ENCODE results near the gene SHH. TPM values are rescaled to one million over a fixed set of nuclear protein-coding genes. Genes with fewer than 3 reads are reported as not detected.

Gene SHH
- total and polyA plus RNA-seq, 2 experiments from 2014 or later = not detected

- TF ChIP-seq REST (IDR thresholded peaks at IDR 0.05; ENCODE audit: unreplicated experiment) (no peak), STAT1 (IDR thresholded peaks at IDR 0.05; ENCODE audit: unreplicated experiment) (no peak), EZH2 (IDR thresholded peaks at IDR 0.05; ENCODE audit: low read depth, unreplicated experiment) (no peak), CREB1 (CRISPR knock-in tag; IDR thresholded peaks at IDR 0.05; ENCODE audit: low read depth) (no peak), JUNB (IDR thresholded peaks at IDR 0.05; ENCODE audit: unreplicated experiment) (no peak), CTCF (conservative IDR thresholded peaks at IDR 0.05; ENCODE audit: low read depth in 2 of 2) (no peak), ZNF331 (CRISPR knock-in tag; IDR thresholded peaks at IDR 0.05; ENCODE audit: low read depth) (no peak), ETS1 (IDR thresholded peaks at IDR 0.05) (no peak), EZH2phosphoT487 (IDR thresholded peaks at IDR 0.05; ENCODE audit: unreplicated experiment) (no peak), NANOG (IDR thresholded peaks at IDR 0.05; ENCODE audit: borderline replicate concordance) (no peak)
Measured at GRCh38 chr7:155847821-155848435, 35.7 kb upstream of the SHH start (continued).

- no peak overlapping the region for H3K4me3 ChIP-seq
- H3K9me3 Mint-ChIP-seq = no peaks in the 10 kb centered on the region
- H3K4me2 ChIP-seq = no peak overlapping the region
- H3K79me2 ChIP-seq (replicated peaks; ENCODE audit: insufficient read depth) = no peaks in the 10 kb centered on the region
- no peaks in the 10 kb centered on the region for H3K36me3 ChIP-seq (ENCODE audit: insufficient read depth)
- no peak overlapping the region for H3K4me3 Mint-ChIP-seq
- no peaks in the 10 kb centered on the region for H3K36me3 Mint-ChIP-seq (ENCODE audit: low read depth)
- no peak overlapping the region for H3K27ac Mint-ChIP-seq
- no peaks in the 10 kb centered on the region for H3K9me2 ChIP-seq (ENCODE audit: insufficient read depth)
- no peaks in the 10 kb centered on the region for H3K4me1 Mint-ChIP-seq
- no peaks in the 10 kb centered on the region for H3F3A ChIP-seq (replicated peaks; ENCODE audit: low read depth)
- H3K27me3 ChIP-seq (ENCODE audit: insufficient read depth) = no peaks in the 10 kb centered on the region
- no peak overlapping the region for H3K27ac ChIP-seq (ENCODE audit: low read depth)
- H3K27me3 Mint-ChIP-seq (ENCODE audit: insufficient read depth, low read depth, poor library complexity) = no peaks in the 10 kb centered on the region
- H3K4me1 ChIP-seq (ENCODE audit: insufficient read depth) = no peaks in the 10 kb centered on the region
- no peak for TF ChIP-seq JUNB (IDR thresholded peaks at IDR 0.05; ENCODE audit: unreplicated experiment)
- no peak for TF ChIP-seq ETS1 (IDR thresholded peaks at IDR 0.05)
- TF ChIP-seq POLR2AphosphoS5 (IDR thresholded peaks at IDR 0.05; ENCODE audit: low read depth) = no peak
- TF ChIP-seq ZNF331 (CRISPR knock-in tag; IDR thresholded peaks at IDR 0.05; ENCODE audit: low read depth) = no peak
- TF ChIP-seq REST (IDR thresholded peaks at IDR 0.05; ENCODE audit: unreplicated experiment) = no peak
- TF ChIP-seq NANOG (IDR thresholded peaks at IDR 0.05; ENCODE audit: borderline replicate concordance) = no peak
- no peak for TF ChIP-seq EZH2phosphoT487 (IDR thresholded peaks at IDR 0.05; ENCODE audit: unreplicated experiment)
- no peak for TF ChIP-seq CREB1 (CRISPR knock-in tag; IDR thresholded peaks at IDR 0.05; ENCODE audit: low read depth)
- no peak for TF ChIP-seq ZNF114 (CRISPR knock-in tag; IDR thresholded peaks at IDR 0.05)
- no peak for TF ChIP-seq STAT1 (IDR thresholded peaks at IDR 0.05; ENCODE audit: unreplicated experiment)
- H4K20me1 ChIP-seq (replicated peaks; ENCODE audit: insufficient read depth) = no peaks in the 10 kb centered on the region
- no peak for ATAC-seq
- H2AFZ ChIP-seq = no peak overlapping the region
- no peak for DNase-seq (ENCODE audit: low spot score)
Measured at GRCh38 chr7:155846936-155847335, 34.7 kb upstream of the SHH start.

All from GM23338 (cell line).